Stimulated activated CD8-positive, alpha-beta memory T cell treated with anti-CD3 and anti-CD28 coated beads, Interleukin-4, amount 100 ng/mL, for 48 hours (primary cell): ENCODE measurements around the gene ZNHIT1.
"Not testable (repeated sequence)": the region's sequence is repeated elsewhere in the genome, so short reads cannot be mapped to it uniquely, and the experiment has no call there.

Experiments used
- DNase-seq: peaks from one replicate; pipeline ENCODE4 v3.0.0-alpha.2; 2020

The ZNHIT1 gene

DNA sequence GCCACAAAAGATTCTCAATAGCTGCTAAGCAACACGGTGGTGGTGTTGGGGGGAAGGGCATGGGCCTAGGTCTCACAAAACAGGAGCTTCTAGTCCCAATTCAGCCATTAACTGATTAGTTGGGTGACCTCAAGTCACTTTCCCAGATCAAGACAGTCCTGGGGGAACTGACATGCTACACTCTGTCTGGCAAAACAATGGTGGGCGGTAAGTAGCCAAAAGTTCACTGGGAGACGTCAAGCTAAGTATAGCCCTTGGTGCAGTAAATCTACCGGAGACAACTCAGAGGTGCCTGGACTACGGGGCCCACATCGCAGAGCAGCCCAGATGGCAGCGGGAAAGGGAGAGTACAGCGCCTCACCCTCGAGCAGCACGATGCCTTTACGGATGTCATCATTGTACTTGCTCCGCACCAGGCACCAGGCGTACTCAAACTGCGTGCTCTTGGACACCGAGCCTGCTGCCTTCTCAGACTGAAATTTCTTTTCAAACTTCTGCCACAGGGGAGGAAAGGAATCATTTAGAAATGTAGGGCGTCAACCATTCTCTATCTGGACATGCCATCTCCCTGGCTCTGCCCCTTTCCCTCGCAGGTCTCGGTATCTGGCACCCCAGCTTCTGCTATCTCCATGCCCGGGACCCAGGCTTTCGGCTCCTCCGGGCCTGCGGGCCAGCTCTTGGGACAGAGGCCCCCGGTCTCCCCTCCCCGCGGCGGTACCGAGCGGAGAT, 25.8 kb downstream of the ZNHIT1 start:
- no peak for DNase-seq

DNA sequence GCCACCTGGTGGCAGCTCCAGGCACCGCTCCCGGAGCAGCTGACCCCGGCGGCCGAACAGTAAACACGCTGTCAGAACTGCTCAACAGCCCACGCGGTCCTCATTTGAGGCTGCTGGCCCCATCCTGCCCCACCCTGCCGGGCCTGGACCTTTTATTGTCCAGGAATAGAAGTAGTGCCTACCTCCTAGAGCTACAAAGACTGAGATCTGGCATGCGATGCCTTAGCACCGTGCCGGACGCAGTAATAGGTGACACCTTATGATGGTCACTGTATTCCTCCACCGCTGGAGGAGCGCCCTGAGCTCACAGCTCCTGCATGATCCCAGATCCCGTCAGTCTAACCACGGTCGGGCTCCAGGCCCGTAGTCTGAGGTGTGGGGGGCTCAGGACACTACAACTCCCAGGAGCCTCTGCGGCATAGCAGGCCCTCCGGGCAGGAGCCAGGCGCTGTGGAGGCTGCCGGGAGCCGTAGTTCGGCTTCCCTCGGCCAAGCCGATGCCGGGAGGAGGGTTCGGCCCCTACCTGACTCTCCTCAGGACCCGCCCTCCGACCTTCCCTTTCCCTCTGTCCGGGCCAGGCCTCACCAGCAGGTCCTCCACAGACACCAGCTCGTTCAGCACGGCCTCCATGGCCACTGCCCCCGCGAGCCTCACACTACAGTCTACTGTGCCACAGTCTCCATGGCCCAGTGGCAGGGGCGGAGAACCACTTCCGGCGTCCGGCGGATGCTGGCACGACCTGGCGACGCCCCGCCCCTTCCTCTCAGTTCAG, 26.6 kb downstream of the ZNHIT1 start, which contains the start of gene FIS1:
Gene FIS1, minus strand, starts transcription at position 707 of the 772 bp plus-strand sequence. Its CDS starts 77 bp downstream, at position 630.
- peak; percentile 95 for DNase-seq

DNA sequence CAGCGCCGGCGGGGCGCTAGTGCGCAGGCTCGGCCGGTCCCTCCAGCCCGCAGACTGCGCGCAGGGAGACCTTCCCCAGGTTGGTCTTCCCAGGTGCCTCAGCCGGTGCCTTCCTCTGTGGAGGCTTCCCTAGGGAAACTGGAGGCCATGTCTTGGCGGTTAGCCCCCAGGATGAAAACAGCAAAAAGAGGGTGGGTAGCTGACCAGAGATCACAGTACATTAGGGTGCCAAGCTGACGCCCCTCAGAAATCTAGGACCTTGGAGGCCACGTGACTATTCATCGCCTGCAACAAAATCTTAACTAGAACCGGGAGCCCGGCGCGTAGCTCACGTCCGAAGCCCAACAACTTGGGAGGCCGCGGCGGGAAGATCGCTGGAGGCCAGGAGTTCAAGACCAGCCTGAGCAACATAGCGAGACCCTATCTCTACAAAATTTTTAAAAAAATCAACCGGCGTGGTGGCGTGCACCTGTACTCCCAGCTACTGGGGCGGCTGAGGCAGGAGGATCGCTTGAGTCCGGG, 27.2 kb downstream of the ZNHIT1 start:
- DNase-seq, result no peak

DNA sequence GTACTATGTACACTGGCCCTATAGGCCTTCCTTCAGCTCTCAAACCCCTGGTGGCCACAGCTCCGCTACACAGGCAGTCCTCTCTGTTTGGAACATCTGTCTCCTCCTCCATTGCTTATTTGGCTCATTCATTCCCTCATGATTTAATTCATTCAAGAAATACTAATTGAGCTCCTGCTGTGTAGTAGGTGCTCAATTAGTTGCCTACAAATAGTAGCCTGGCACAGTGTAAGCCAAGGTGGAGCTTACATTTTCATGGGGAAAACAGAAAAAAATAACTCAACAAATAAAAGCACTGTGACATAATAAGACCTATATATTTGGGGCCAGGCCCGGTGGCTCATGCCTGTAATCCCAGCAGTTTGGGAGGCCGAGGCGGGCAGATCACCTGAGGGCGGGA, 30.3 kb downstream of the ZNHIT1 start:
- no peak for DNase-seq

DNA sequence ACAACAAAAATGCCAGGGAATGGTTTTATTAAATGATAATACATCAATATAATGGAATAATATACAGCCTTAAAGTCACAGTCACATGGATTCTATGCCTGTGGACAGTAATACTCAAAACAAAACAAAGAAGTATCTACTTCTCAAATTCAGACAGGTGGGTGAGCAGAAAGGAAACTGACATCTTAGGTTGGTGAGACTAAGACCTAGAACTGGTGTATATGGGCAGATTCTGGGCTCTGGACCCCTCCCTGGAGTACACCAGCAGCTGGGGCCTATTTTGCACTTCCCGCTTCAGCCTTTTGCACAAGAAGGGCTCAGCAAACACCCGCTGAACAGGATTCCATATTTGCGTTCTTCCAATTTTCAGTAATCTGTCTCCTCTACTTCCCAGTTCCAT, 32.4 kb downstream of the ZNHIT1 start:
- DNase-seq, result no peak

DNA sequence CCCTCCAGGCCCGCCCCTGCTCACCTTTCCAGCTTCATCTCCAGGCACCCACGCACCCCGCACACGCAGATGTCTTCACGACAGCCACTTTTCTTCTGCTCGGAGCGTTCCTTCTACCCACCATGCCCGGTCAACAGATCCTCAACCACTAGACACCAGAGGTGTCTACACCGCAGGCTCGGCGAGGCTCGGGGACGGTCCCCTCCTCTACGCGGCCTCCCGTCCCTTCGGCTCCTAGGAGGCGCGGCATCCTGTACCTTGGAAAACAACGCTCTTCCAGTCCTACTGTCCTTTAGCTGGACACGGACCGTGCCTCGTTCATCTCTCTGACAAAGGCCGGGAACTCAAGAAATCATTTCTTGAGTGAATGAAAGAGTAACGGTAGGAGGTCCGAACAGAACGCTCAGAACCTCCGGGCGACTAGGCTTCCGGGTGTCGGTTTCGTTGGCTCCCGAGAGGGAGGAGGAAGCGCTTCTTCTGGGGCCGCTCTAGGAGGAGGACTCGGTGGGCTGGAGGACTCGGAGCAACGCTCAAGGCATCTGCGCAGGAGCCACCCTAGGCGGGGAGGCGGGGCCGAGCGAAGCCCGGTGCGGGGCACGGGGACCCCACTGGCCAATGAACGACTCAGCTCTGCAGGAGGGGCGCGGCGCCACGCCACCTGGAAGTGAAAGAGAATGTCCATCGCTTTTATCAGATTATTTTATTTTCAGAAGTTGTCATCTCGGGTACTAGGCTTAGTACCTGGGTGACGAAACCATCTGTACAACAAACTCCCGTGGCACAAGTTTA, 34.1 kb downstream of the ZNHIT1 start:
- peak; percentile 99 for DNase-seq

DNA sequence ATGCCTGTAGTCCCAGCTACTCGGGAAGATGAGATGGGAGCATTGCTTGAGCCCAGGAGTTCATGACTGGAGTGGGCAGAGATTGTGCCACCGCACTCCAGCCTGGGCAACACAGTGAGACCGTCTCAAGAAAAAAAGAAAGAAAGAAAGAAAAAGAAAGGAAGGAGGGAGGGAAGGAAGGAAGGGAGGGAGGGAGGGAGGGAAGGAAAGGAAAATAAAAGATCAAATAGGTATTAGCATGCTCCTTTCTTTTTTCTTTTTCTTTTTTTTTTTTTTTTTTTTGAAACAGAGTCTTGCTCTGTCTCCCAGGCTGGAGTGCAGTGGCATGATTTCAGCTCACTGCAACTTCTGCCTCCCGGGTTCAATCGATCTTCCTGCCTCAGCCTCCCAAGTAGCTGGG, 35.2 kb downstream of the ZNHIT1 start:
- DNase-seq, result not testable (repeated sequence)

DNA sequence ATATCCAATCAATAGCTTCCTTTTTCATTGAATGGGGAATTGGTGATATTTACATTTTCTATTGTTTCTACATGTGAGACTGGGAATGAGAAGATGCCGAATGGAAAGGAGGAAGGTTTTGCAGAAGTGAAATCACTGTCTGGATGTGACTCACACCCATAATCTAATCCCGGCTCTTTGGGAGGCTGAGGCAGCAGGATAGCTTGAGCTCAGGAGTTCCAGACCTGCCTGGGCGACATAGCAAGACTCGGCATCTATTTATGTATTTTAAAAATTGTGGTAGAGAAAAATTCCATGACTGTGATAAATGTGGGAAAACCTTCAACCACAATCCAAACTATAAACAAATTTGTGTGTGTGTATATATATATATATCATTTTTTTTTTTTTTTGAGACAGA, 37.8 kb downstream of the ZNHIT1 start:
- no peak for DNase-seq

DNA sequence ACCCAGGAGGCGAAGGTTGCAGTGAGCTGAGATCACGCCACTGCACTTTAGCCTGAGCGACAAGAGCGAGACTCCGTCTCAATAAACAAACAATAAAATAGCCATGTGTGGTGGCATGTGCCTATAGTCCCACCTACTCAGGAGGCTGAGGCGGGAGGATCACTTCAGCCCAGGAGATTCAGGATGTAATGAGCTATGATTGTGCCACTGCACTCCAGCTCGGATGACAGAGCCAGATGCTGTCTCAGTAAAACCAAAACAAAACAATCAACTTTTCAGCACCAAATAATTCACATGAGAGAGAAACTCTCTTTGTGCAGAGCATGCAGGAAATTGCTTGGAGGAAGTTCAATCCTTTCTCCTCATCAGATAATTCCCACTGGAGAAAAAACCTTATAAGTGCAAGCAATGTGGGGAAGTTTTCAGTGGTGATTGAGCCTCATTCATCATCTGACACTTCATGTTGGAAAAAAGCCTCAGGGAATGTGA, 40.3 kb downstream of the ZNHIT1 start:
- no peak for DNase-seq

DNA sequence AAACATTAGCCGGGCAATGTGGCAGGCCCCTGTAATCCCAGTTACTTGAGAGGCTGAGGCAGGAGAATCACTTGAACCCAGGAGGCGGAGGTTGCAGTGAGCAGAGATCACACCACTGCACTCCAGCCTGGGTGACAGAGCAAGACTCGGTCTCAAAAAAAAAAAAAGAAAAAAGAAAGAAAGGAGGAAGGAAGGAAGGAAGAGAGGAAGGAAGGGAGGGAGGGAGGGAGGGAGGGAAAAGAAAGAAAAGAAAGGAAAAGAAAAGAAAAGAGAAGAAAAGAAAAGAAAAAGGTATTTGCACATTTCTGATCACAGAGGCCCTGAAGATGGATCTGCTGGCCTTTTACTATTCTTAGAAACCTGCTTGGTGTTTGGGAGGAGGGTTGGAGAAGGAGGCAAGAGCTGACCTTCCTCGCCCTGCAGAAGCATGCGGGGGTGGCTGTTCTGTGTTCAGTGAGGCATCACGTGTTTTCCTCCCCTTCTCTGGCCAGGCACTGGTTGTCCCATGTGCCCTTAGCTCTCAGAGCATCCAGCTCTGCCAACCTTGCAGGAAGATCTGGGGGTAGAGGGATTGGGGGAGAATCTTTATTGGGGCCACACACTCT, 46.2 kb downstream of the ZNHIT1 start:
- DNase-seq, result not testable (repeated sequence)

DNA sequence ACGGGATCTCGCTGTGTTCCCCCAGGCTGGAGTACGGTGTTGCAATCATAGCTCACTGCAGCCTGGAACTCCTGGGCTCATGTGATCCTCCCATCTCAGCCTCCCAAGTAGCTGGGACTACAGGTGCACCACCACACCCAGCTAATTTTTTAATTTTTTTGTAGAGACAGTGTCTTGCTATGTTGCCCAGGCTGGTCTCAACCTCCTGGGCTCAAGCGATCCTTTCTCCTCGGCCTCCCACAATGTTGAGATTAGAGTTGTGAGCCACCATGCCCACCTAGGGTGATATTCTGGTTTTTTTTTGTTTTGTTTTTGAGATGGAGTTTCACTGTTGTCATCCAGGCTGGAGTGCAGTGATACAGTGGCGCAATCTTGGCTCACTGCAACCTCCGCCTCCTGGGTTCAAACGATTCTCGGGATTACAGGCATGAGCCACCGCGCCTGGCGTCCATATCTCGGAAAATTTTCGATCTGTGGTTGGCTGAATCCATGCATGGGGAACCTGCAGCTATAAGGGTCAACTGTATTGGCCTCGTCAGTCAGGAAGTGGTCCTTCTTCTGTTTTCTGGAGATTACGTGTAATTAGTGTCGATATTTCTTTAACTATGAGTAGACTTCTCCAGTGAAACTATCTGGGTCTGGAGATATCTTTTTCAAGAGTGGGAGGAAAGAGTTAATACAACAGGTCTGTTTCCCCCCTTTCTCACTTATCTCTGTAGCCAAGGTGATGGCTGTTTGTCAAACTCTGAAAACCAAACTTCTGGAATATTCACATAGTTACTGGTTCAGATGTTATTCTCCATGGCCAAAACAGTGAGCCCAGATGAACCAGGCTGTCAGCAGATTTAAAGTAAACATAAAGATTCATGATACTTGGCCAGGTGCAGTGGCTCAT, 47.9 kb downstream of the ZNHIT1 start:
- no peak for DNase-seq

DNA sequence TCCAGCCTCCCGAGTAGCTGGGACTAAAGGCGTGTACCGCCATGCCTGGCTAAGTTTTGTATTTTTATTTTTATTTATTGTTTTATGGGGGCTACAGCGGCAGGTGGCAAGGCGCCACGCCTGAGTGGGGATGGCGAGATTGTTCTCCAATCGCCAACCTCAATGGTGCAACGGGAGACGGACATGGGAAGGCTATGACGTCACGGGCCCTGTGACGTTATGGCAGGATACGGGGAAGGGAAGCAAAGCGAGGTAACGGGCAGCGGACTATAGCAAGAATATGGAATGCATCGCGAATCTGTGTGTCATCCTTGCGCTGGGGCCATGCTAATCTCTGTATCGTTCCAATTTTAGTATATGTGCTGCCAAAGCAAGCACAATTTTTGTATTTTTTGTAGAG, 51.7 kb downstream of the ZNHIT1 start:
- no peak for DNase-seq

DNA sequence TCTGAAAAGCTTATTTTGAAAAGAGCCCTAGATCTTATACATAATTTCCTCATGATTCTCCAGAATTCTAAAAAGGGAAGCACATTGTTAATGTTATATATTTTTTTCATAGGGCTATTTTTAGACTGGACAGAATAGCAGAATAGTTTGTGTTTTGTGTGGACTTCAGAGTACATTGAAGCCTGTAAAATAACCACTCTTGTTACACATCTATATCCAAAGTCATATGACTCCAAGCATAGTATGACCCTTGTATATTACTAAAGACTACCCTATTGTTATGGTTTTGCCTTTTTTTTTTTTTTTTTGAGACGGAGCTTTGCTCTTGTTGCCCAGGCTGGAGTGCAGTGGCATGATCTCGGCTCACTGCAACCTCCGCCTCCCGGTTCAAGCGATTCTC, 53.1 kb downstream of the ZNHIT1 start:
- DNase-seq, result no peak

DNA sequence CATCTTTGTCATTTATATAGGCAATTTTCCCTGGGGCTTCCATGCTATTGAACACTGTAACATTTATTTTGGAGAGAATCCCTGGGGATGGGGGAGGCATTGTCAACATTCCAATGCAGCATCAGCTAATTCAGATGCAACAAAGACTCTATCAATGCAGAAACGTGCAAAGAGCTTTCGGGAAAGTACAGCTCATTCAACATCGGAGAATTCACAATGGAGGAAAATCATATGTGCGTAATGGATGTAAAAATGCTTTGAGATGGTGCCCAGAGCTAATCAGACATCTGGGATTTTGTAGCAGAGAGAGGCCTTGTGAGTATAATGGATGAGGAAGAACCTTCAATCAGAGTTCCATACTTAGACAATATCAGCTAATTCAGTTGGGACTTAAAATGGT, 55.2 kb downstream of the ZNHIT1 start:
- no peak for DNase-seq
